HG03159 (cell line): Measurements from ENCODE around the gene FUS.
"Not testable (repeated sequence)": the region's sequence is repeated elsewhere in the genome, so short reads cannot be mapped to it uniquely, and the experiment has no call there.

Source experiments
- ATAC-seq: cut with Tn5 transposase; IDR thresholded peaks from one replicate; pipeline ENCODE4 v1.9.1; 2021; ENCODE audit warnings: mild to moderate bottlenecking, moderate library complexity; ENCODE audit not compliant: unreplicated experiment

Gene FUS

GRCh38 chr16:31143011-31143693 is 36.8 kb upstream of the FUS start:
- ATAC-seq = no peak

- no peak for ATAC-seq
Measured at GRCh38 chr16:31143694-31144148, 36.2 kb upstream of the FUS start.

GRCh38 chr16:31144418-31144817 is 35.5 kb upstream of the FUS start:
- not testable (repeated sequence) for ATAC-seq

- no peak for ATAC-seq
Measured at GRCh38 chr16:31145398-31145990, 34.4 kb upstream of the FUS start.

- ATAC-seq = no peak
Measured at GRCh38 chr16:31147574-31147973, 32.4 kb upstream of the FUS start.

GRCh38 chr16:31148281-31148728 is 31.6 kb upstream of the FUS start:
- ATAC-seq = no peak

GRCh38 chr16:31148896-31149295 is 31.0 kb upstream of the FUS start:
- no peak for ATAC-seq

GRCh38 chr16:31149332-31149731 is 30.6 kb upstream of the FUS start:
- ATAC-seq = no peak

GRCh38 chr16:31149894-31150890 is 29.7 kb upstream of the FUS start, which contains the start of gene PRSS36:
Gene PRSS36 (minus strand): TSS chr16:31150066. CDS start chr16:31150035, 31 bp downstream.
- ATAC-seq = no peak

GRCh38 chr16:31150976-31151375 is 29.0 kb upstream of the FUS start:
- ATAC-seq = not testable (repeated sequence)

GRCh38 chr16:31157136-31157535 is 22.8 kb upstream of the FUS start:
- no peak for ATAC-seq

GRCh38 chr16:31167315-31167714 is 12.6 kb upstream of the FUS start:
- no peak for ATAC-seq

GRCh38 chr16:31168848-31169247 is 11.1 kb upstream of the FUS start:
- ATAC-seq = no peak

GRCh38 chr16:31170048-31170447 is 9.9 kb upstream of the FUS start:
- ATAC-seq = not testable (repeated sequence)

- no peak for ATAC-seq
Measured at GRCh38 chr16:31177136-31177535, 2.8 kb upstream of the FUS start.

GRCh38 chr16:31179219-31179746 is 656 bp upstream of the FUS start:
- ATAC-seq = peak; percentile 11

- ATAC-seq = no peak
Measured at GRCh38 chr16:31181102-31181830, 1.3 kb downstream of the FUS start.

GRCh38 chr16:31182391-31182790 is 2.5 kb downstream of the FUS start:
- ATAC-seq = no peak

GRCh38 chr16:31183432-31184428 is 3.8 kb downstream of the FUS start:
- no peak for ATAC-seq
